ENCODE data around the gene UBA52. TPM values are rescaled to one million over a fixed set of nuclear protein-coding genes. Genes with fewer than 3 reads are reported as not detected.

UBA52 gene
- total RNA-seq, 1 experiment from 2014 or later, result 1,276 TPM

DNA sequence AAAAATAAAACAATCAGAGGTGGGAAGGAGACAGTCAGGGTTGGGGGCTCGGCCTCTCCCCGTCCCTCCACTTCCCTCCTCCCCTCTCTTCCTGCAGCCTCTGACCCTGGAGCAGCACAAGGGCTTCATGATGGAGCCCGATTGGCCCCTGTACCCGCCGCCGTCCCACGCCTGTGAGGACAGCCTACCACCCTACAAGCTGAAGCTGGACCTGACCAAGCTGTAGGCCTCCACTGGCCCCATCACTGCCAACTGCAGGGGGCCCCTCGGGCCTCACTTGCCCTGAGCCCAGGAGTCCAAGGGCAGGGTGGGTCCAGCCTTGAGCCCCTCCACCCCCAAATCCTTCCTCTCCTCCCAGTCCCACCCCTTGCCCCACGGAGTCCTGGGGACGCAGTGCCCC, 48.7 kb downstream of the UBA52 start:
- CTCF ChIA-PET, result no interaction called here
- Histone ChIP-seq H3K4me3 (ENCODE audit: low read depth, low read length) (no peak overlapping the region), H3K27me3 (replicated peaks; ENCODE audit: control insufficient read depth, insufficient read depth, low read length) (no peaks in the 10 kb centered on the region; the same call in 1 of the 2 replicates), H3K36me3 (ENCODE audit: control insufficient read depth, insufficient read depth, low read length) (no peaks in the 10 kb centered on the region), H3K9me3 (no peaks in the 10 kb centered on the region), H3K4me1 (no peaks in the 10 kb centered on the region)
- Mint-ChIP-seq H3K4me1 (ENCODE audit: low read depth, unreplicated experiment) (no peaks in the 10 kb centered on the region), H3K27me3 (ENCODE audit: insufficient read depth, unreplicated experiment) (peaks cover under 1% of the 10 kb centered on the region), H3K9me3 (ENCODE audit: unreplicated experiment) (no peaks in the 10 kb centered on the region), H3K36me3 (ENCODE audit: insufficient read depth, unreplicated experiment) (peaks cover 4% of the 10 kb centered on the region), H3K27ac (ENCODE audit: unreplicated experiment) (no peak overlapping the region), H3K4me3 (ENCODE audit: unreplicated experiment) (no peak overlapping the region)
- DNase-seq, result no peak
- no TSS peak for BruUV-seq (replicated peaks)
- intact Hi-C loops (cut with micrococcal nuclease; ENCODE audit: unreplicated experiment), result no loop called here
- TF ChIP-seq, protein P1, sequence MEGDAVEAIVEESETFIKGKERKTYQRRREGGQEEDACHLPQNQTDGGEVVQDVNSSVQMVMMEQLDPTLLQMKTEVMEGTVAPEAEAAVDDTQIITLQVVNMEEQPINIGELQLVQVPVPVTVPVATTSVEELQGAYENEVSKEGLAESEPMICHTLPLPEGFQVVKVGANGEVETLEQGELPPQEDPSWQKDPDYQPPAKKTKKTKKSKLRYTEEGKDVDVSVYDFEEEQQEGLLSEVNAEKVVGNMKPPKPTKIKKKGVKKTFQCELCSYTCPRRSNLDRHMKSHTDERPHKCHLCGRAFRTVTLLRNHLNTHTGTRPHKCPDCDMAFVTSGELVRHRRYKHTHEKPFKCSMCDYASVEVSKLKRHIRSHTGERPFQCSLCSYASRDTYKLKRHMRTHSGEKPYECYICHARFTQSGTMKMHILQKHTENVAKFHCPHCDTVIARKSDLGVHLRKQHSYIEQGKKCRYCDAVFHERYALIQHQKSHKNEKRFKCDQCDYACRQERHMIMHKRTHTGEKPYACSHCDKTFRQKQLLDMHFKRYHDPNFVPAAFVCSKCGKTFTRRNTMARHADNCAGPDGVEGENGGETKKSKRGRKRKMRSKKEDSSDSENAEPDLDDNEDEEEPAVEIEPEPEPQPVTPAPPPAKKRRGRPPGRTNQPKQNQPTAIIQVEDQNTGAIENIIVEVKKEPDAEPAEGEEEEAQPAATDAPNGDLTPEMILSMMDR (IDR thresholded peaks at IDR 0.05; ENCODE audit: insufficient read depth in 1 of 2, low read depth in 1 of 2, low read length in 1 of 2, severe bottlenecking in 1 of 2, unreplicated experiment in 1 of 2), result no peak
- POLR2A ChIA-PET, result no interaction called here

DNA sequence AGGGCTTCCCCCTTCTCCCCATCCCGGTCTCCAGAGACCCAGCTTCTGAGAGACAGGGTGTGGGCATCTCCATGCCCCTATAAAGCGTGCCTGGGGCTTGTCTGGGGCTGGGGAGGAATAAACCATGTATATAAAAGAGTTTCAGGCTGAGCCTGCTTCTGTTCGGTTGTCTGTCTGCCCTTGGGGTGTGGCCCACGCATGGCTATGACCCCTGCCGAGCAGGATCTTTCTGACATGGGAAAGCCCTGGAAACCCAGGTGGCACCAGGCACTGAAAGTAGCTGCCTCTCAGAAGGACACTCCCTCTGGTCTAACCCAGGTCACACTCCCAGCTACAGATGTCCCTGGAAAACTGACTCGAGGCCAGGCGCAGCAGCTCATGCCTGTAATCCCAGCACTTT, 49.2 kb downstream of the UBA52 start:
- POLR2A ChIA-PET, result no interaction called here

DNA sequence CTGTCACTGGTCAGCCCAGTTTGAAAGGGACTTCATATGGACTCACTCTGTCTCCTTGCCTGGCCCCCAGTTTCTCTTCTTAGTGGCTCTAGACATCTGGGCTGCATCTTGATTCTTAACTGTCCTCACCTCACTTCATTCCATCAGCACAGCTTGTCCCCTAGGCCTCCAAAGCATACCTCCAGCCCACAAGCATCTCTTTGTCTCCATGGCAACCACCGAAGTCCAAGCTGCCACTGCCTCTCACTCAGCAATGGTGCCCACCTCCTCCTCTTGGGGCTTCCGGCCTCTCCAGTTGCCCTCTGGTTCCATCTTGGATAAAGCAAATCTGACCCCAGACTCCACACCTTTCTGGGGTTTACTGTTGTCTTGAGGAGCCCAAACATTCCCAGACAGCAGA, 55.2 kb downstream of the UBA52 start:
- no peaks in the 10 kb centered on the region for H3K36me3 Mint-ChIP-seq (ENCODE audit: insufficient read depth, unreplicated experiment)
- H3K27ac Mint-ChIP-seq (ENCODE audit: unreplicated experiment), result no peak overlapping the region
- DNase-seq, result no peak
- H3K9me3 ChIP-seq, result no peaks in the 10 kb centered on the region
- intact Hi-C loops (cut with micrococcal nuclease; ENCODE audit: unreplicated experiment), result no loop called here
- H3K27me3 Mint-ChIP-seq (ENCODE audit: insufficient read depth, unreplicated experiment), result peaks cover 2% of the 10 kb centered on the region
- BruUV-seq (replicated peaks), result no TSS peak
- no peaks in the 10 kb centered on the region for H3K36me3 ChIP-seq (ENCODE audit: control insufficient read depth, insufficient read depth, low read length)
- H3K9me3 Mint-ChIP-seq (ENCODE audit: unreplicated experiment), result no peaks in the 10 kb centered on the region
- POLR2A ChIA-PET, result no interaction called here
- no peak overlapping the region for H3K4me3 Mint-ChIP-seq (ENCODE audit: unreplicated experiment)
- no peaks in the 10 kb centered on the region for H3K4me1 ChIP-seq
- H3K4me3 ChIP-seq (ENCODE audit: low read depth, low read length), result no peak overlapping the region
- TF ChIP-seq, protein P1 (IDR thresholded peaks at IDR 0.05; ENCODE audit: insufficient read depth in 1 of 2, low read depth in 1 of 2, low read length in 1 of 2, severe bottlenecking in 1 of 2, unreplicated experiment in 1 of 2), result no peak
- no peaks in the 10 kb centered on the region for H3K4me1 Mint-ChIP-seq (ENCODE audit: low read depth, unreplicated experiment)
- CTCF ChIA-PET, result no interaction called here
- no peaks in the 10 kb centered on the region for H3K27me3 ChIP-seq (replicated peaks; ENCODE audit: control insufficient read depth, insufficient read depth, low read length)

More for the DNA sequence above, 49.2 kb downstream of the UBA52 start:
- Histone ChIP-seq H3K4me1 (no peaks in the 10 kb centered on the region), H3K4me3 (ENCODE audit: low read depth, low read length) (no peak overlapping the region), H3K9me3 (no peaks in the 10 kb centered on the region), H3K27me3 (replicated peaks; ENCODE audit: control insufficient read depth, insufficient read depth, low read length) (no peaks in the 10 kb centered on the region; the same call in 1 of the 2 replicates), H3K36me3 (ENCODE audit: control insufficient read depth, insufficient read depth, low read length) (no peaks in the 10 kb centered on the region)
- no peaks in the 10 kb centered on the region for H3K4me1 Mint-ChIP-seq (ENCODE audit: low read depth, unreplicated experiment)
- CTCF ChIA-PET, result no interaction called here
- no peak overlapping the region for H3K4me3 Mint-ChIP-seq (ENCODE audit: unreplicated experiment)
- H3K36me3 Mint-ChIP-seq (ENCODE audit: insufficient read depth, unreplicated experiment), result peaks cover 4% of the 10 kb centered on the region
- BruUV-seq (replicated peaks), result no TSS peak
- H3K27me3 Mint-ChIP-seq (ENCODE audit: insufficient read depth, unreplicated experiment), result no peaks in the 10 kb centered on the region
- H3K9me3 Mint-ChIP-seq (ENCODE audit: unreplicated experiment), result no peaks in the 10 kb centered on the region
- DNase-seq, result no peak
- intact Hi-C loops (cut with micrococcal nuclease; ENCODE audit: unreplicated experiment), result no loop called here
- no peak overlapping the region for H3K27ac Mint-ChIP-seq (ENCODE audit: unreplicated experiment)
- TF ChIP-seq, protein P1 (IDR thresholded peaks at IDR 0.05; ENCODE audit: insufficient read depth in 1 of 2, low read depth in 1 of 2, low read length in 1 of 2, severe bottlenecking in 1 of 2, unreplicated experiment in 1 of 2), result no peak

Other genes with a start within 250 kb of the UBA52 start
- gene LSM4, start 248.8 kb upstream of the UBA52 start, total RNA-seq (2022), result 184 and 186 TPM in 2 replicates
- 25.6 and 26.0 TPM in 2 replicates for gene PGPEP1, start 231.3 kb upstream of the UBA52 start, total RNA-seq (2022)
- gene GDF15, start 185.7 kb upstream of the UBA52 start, total RNA-seq (2022), result 55.3 and 56.1 TPM in 2 replicates
- not detected in 2 replicates for gene LRRC25, start 174.2 kb upstream of the UBA52 start, total RNA-seq (2022)
- gene SSBP4, start 152.5 kb upstream of the UBA52 start, total RNA-seq (2022), result 46.2 and 49.4 TPM in 2 replicates
- gene ISYNA1, start 133.7 kb upstream of the UBA52 start, total RNA-seq (2022), result 65.3 and 67.3 TPM in 2 replicates
- gene ELL, start 49.8 kb upstream of the UBA52 start, total RNA-seq (2022), result 11.2 and 12.1 TPM in 2 replicates
- 174 and 184 TPM in 2 replicates for gene FKBP8, start 28.3 kb upstream of the UBA52 start, total RNA-seq (2022)
- gene KXD1, start 14.0 kb upstream of the UBA52 start, total RNA-seq (2022), result 77.5 and 80.2 TPM in 2 replicates
- 44.8 and 48.3 TPM in 2 replicates for gene REX1BD, start 16.9 kb downstream of the UBA52 start, total RNA-seq (2022)
- 0.61 and 2.6 TPM in 2 replicates for gene CRLF1, start 34.9 kb downstream of the UBA52 start, total RNA-seq (2022)
- gene TMEM59L, start 41.0 kb downstream of the UBA52 start, total RNA-seq (2022), result 0.25 TPM in 1 of 2 replicates, not detected in the other
- 7.9 and 9.8 TPM in 2 replicates for gene KLHL26, start 65.2 kb downstream of the UBA52 start, total RNA-seq (2022)
- gene CRTC1, start 111.8 kb downstream of the UBA52 start, total RNA-seq (2022), result 12.0 and 13.8 TPM in 2 replicates
- 0.14 and 0.16 TPM in 2 replicates for gene COMP, start 219.4 kb downstream of the UBA52 start, total RNA-seq (2022)